Ovary (tissue), 3 donors: ENCODE data around the gene CNBP.

ENCODE experiments used
- CTCF ChIP-seq, 3 donors: fragments of 450-650 bp in 2 of 3; fragments of 200-600 bp in 1 of 3; IDR thresholded peaks; one replicate each; pipeline versions ENCODE4 v1.5.1 to v1.8.0; 2016 to 2022; ENCODE audit warnings: antibody characterized with exemption in 3 of 3, mild to moderate bottlenecking in 1 of 3
- POLR2A ChIP-seq: fragments of 450-650 bp; IDR thresholded peaks from one replicate; pipeline ENCODE4 v1.6.1; 2017; ENCODE audit warnings: antibody characterized with exemption, mild to moderate bottlenecking, moderate library complexity
- donor health status: DM: no; HTN: no; CAD: no.

- TF ChIP-seq CTCF (IDR thresholded peaks at IDR 0.05) (no peak), POLR2A (no peak)
Observed at GRCh38 chr3:129211345-129211744, 27.6 kb upstream of the CNBP start.
